Calu3 (cell line): ENCODE results near the gene C14orf119. TPM values are rescaled to one million over a fixed set of nuclear protein-coding genes. Genes with fewer than 3 reads are reported as not detected.

Experiments used
- BruUV-seq: library from RNA; stranded (reverse); fragments of 400-500 nt; replicated peaks from 2 replicates; lab custom pipeline; 2021; lab: Mats Ljungman, UMichigan
- CTCF ChIA-PET: fragments of 300-600 bp; sonication (Branson Sonifier 250); formaldehyde crosslinking; loops from one replicate; lab custom pipeline; 2022; ENCODE audit warnings: antibody characterized with exemption; lab: Charles Lee
- DNase-seq: peaks from one replicate; pipeline ENCODE4 v3.0.0; 2022
- H3K27ac Mint-ChIP-seq: one replicate; pipeline ENCODE4 v1.8.0; 2022; ENCODE audit warnings: mixed read lengths; ENCODE audit not compliant: unreplicated experiment
- H3K27me3 Mint-ChIP-seq: one replicate; pipeline ENCODE4 v1.8.0; 2022; ENCODE audit warnings: mixed read lengths; ENCODE audit not compliant: unreplicated experiment
- H3K36me3 Mint-ChIP-seq: one replicate; pipeline ENCODE4 v1.8.0; 2022; ENCODE audit warnings: mild to moderate bottlenecking, moderate library complexity, mixed read lengths; ENCODE audit not compliant: insufficient read depth, unreplicated experiment
- H3K4me1 Mint-ChIP-seq: one replicate; pipeline ENCODE4 v1.8.0; 2022; ENCODE audit warnings: mild to moderate bottlenecking, low read depth, mixed read lengths; ENCODE audit not compliant: unreplicated experiment
- H3K4me3 Mint-ChIP-seq: one replicate; pipeline ENCODE4 v1.8.0; 2022; ENCODE audit warnings: mild to moderate bottlenecking, low read depth, moderate library complexity, mixed read lengths; ENCODE audit not compliant: unreplicated experiment
- H3K9me3 Mint-ChIP-seq: one replicate; pipeline ENCODE4 v1.8.0; 2022; ENCODE audit warnings: low read depth, mixed read lengths; ENCODE audit not compliant: unreplicated experiment
- CTCF ChIP-seq: fragments of 200-600 bp; IDR thresholded peaks from one replicate; pipeline ENCODE4 v1.8.0; 2022; ENCODE audit warnings: antibody characterized with exemption; ENCODE audit not compliant: unreplicated experiment
- intact Hi-C: fragments of 100-400 bp; cut with micrococcal nuclease; formaldehyde crosslinking; loops from one replicate; pipeline ENCODE4 v1.10.0; 2022; ENCODE audit not compliant: unreplicated experiment
- total RNA-seq: library from RNA; stranded (reverse); gene quantifications from 2 replicates; pipeline ENCODE4 v1.2.3, GENCODE V29; 2022

C14orf119 gene
- total RNA-seq, 1 experiment from 2014 or later: 47.3 TPM

GRCh38 chr14:23130871-23131270, 35.6 kb downstream of the C14orf119 start:
- no peak overlapping the region for H3K27ac Mint-ChIP-seq
- peaks cover 62% of the 10 kb centered on the region for H3K27me3 Mint-ChIP-seq
- H3K4me1 Mint-ChIP-seq: peaks cover 8% of the 10 kb centered on the region
- no peaks in the 10 kb centered on the region for H3K9me3 Mint-ChIP-seq
- no peaks in the 10 kb centered on the region for H3K36me3 Mint-ChIP-seq
- intact Hi-C loops: no loop called here
- no peak for TF ChIP-seq CTCF
- CTCF ChIA-PET: interaction anchor here (0.6 kb wide), 1 partner anchor 507 kb away, joined by 3 read pairs; no protein-coding TSS in a partner anchor
- no peak overlapping the region for H3K4me3 Mint-ChIP-seq
- no TSS peak for BruUV-seq
- DNase-seq: no peak

GRCh38 chr14:23131482-23131881, 36.2 kb downstream of the C14orf119 start:
- Mint-ChIP-seq H3K9me3 (no peaks in the 10 kb centered on the region), H3K27ac (no peak overlapping the region), H3K36me3 (no peaks in the 10 kb centered on the region), H3K4me1 (peaks cover 8% of the 10 kb centered on the region), H3K4me3 (no peak overlapping the region), H3K27me3 (peaks cover 62% of the 10 kb centered on the region)
- intact Hi-C loops: no loop called here
- CTCF ChIA-PET: no interaction called here
- TF ChIP-seq CTCF: no peak
- DNase-seq: no peak
- no TSS peak for BruUV-seq

GRCh38 chr14:23132970-23133369, 37.7 kb downstream of the C14orf119 start:
- no peak for DNase-seq
- Mint-ChIP-seq H3K27me3 (peaks cover 62% of the 10 kb centered on the region), H3K27ac (no peak overlapping the region), H3K36me3 (no peaks in the 10 kb centered on the region), H3K4me1 (peaks cover 8% of the 10 kb centered on the region), H3K4me3 (no peak overlapping the region), H3K9me3 (no peaks in the 10 kb centered on the region)
- BruUV-seq: no TSS peak
- intact Hi-C loops: no loop called here
- CTCF ChIA-PET: interaction anchor here (0.7 kb wide), 2 partner anchors 9 to 1905 kb away, joined by 3 to 4 read pairs; no protein-coding TSS in a partner anchor
- TF ChIP-seq CTCF: no peak

- no peak for TF ChIP-seq CTCF
- H3K27ac Mint-ChIP-seq: no peak overlapping the region
- H3K36me3 Mint-ChIP-seq: no peaks in the 10 kb centered on the region
These were observed 41.3 kb downstream of the C14orf119 start for GRCh38 chr14:23136566-23137133.

More at GRCh38 chr14:23136566-23137133, 41.3 kb downstream of the C14orf119 start:
- Mint-ChIP-seq H3K27me3 (peaks cover 60% of the 10 kb centered on the region), H3K4me3 (no peak overlapping the region), H3K4me1 (no peaks in the 10 kb centered on the region), H3K9me3 (no peaks in the 10 kb centered on the region)
- DNase-seq: no peak
- no TSS peak for BruUV-seq
- intact Hi-C loops: no loop called here
- CTCF ChIA-PET: no interaction called here
